Rectal smooth muscle tissue (tissue), 1 donor: ENCODE results near the gene PAQR5.
"Not testable (repeated sequence)": the region's sequence is repeated elsewhere in the genome, so short reads cannot be mapped to it uniquely, and the experiment has no call there.

Experiments
- H3K27ac ChIP-seq: one replicate; pipeline ENCODE4 v1.7.0; 2013; ENCODE audit warnings: low read depth, low read length, inconsistent platforms
- H3K27me3 ChIP-seq: one replicate; pipeline ENCODE4 v1.7.0; 2013; ENCODE audit warnings: low read length; ENCODE audit not compliant: control insufficient read depth, insufficient read depth
- H3K36me3 ChIP-seq: one replicate; pipeline ENCODE4 v1.7.0; 2013; ENCODE audit warnings: low read length; ENCODE audit not compliant: control insufficient read depth, insufficient read depth
- H3K4me1 ChIP-seq: one replicate; pipeline ENCODE4 v1.7.0; 2013; ENCODE audit warnings: low read length; ENCODE audit not compliant: control insufficient read depth, insufficient read depth
- H3K4me3 ChIP-seq: one replicate; pipeline ENCODE4 v1.7.0; 2013; ENCODE audit warnings: low read length
- H3K9ac ChIP-seq: one replicate; pipeline ENCODE4 v1.7.0; 2013; ENCODE audit warnings: low read length

PAQR5 gene

GRCh38 chr15:69384066-69384465, 85.4 kb downstream of the PAQR5 start:
- not testable (repeated sequence) for H3K36me3 ChIP-seq, H3K4me1 ChIP-seq, H3K4me3 ChIP-seq, H3K27ac ChIP-seq, H3K9ac ChIP-seq, H3K27me3 ChIP-seq

- Histone ChIP-seq H3K9ac (no peak overlapping the region), H3K36me3 (no peaks in the 10 kb centered on the region), H3K4me1 (no peaks in the 10 kb centered on the region), H3K27me3 (no peaks in the 10 kb centered on the region), H3K4me3 (no peak overlapping the region), H3K27ac (no peak overlapping the region)
These were observed 86.2 kb downstream of the PAQR5 start for GRCh38 chr15:69384626-69385598.

- Histone ChIP-seq H3K9ac (no peak overlapping the region), H3K36me3 (no peaks in the 10 kb centered on the region), H3K4me3 (no peak overlapping the region), H3K27me3 (no peaks in the 10 kb centered on the region), H3K27ac (no peak overlapping the region), H3K4me1 (no peaks in the 10 kb centered on the region)
These were observed 87.1 kb downstream of the PAQR5 start for GRCh38 chr15:69385831-69386230.

- H3K4me1 ChIP-seq, result no peaks in the 10 kb centered on the region
- H3K9ac ChIP-seq, result no peak overlapping the region
- no peaks in the 10 kb centered on the region for H3K27me3 ChIP-seq
- no peaks in the 10 kb centered on the region for H3K36me3 ChIP-seq
- no peak overlapping the region for H3K4me3 ChIP-seq
- H3K27ac ChIP-seq, result no peak overlapping the region
These were observed 87.6 kb downstream of the PAQR5 start for GRCh38 chr15:69386284-69386683.

GRCh38 chr15:69388260-69388705, 89.6 kb downstream of the PAQR5 start:
- Histone ChIP-seq H3K27me3 (no peaks in the 10 kb centered on the region), H3K36me3 (no peaks in the 10 kb centered on the region), H3K27ac (no peak overlapping the region), H3K4me1 (no peaks in the 10 kb centered on the region), H3K4me3 (no peak overlapping the region), H3K9ac (no peak overlapping the region)

- Histone ChIP-seq H3K27me3 (no peaks in the 10 kb centered on the region), H3K9ac (no peak overlapping the region), H3K4me3 (no peak overlapping the region), H3K36me3 (no peaks in the 10 kb centered on the region), H3K4me1 (no peaks in the 10 kb centered on the region), H3K27ac (no peak overlapping the region)
These were observed 90.7 kb downstream of the PAQR5 start for GRCh38 chr15:69389426-69389825.

- H3K4me3 ChIP-seq, result no peak overlapping the region
- H3K9ac ChIP-seq, result no peak overlapping the region
- H3K36me3 ChIP-seq, result no peaks in the 10 kb centered on the region
- H3K4me1 ChIP-seq, result no peaks in the 10 kb centered on the region
- H3K27me3 ChIP-seq, result no peaks in the 10 kb centered on the region
- no peak overlapping the region for H3K27ac ChIP-seq
These were observed 91.9 kb downstream of the PAQR5 start for GRCh38 chr15:69390575-69390974.

GRCh38 chr15:69391046-69391757, 92.5 kb downstream of the PAQR5 start:
- Histone ChIP-seq H3K27ac (no peak overlapping the region), H3K4me3 (no peak overlapping the region)

GRCh38 chr15:69392352-69392751, 93.6 kb downstream of the PAQR5 start:
- no peaks in the 10 kb centered on the region for H3K36me3 ChIP-seq
- no peaks in the 10 kb centered on the region for H3K4me1 ChIP-seq
- H3K4me3 ChIP-seq, result no peak overlapping the region
- no peak overlapping the region for H3K27ac ChIP-seq
- H3K9ac ChIP-seq, result no peak overlapping the region
- H3K27me3 ChIP-seq, result no peaks in the 10 kb centered on the region

More at GRCh38 chr15:69391046-69391757, 92.5 kb downstream of the PAQR5 start:
- Histone ChIP-seq H3K27me3 (no peaks in the 10 kb centered on the region), H3K9ac (no peak overlapping the region), H3K36me3 (no peaks in the 10 kb centered on the region), H3K4me1 (no peaks in the 10 kb centered on the region)

GRCh38 chr15:69393831-69394491, 95.2 kb downstream of the PAQR5 start:
- no peak overlapping the region for H3K9ac ChIP-seq
- H3K4me3 ChIP-seq, result no peak overlapping the region

GRCh38 chr15:69394556-69395282, 96.0 kb downstream of the PAQR5 start:
- Histone ChIP-seq H3K27ac (no peak overlapping the region), H3K9ac (no peak overlapping the region), H3K4me1 (no peaks in the 10 kb centered on the region), H3K36me3 (no peaks in the 10 kb centered on the region), H3K4me3 (no peak overlapping the region), H3K27me3 (no peaks in the 10 kb centered on the region)

More at GRCh38 chr15:69393831-69394491, 95.2 kb downstream of the PAQR5 start:
- H3K36me3 ChIP-seq, result no peaks in the 10 kb centered on the region
- H3K4me1 ChIP-seq, result no peaks in the 10 kb centered on the region
- H3K27me3 ChIP-seq, result no peaks in the 10 kb centered on the region
- H3K27ac ChIP-seq, result no peak overlapping the region

GRCh38 chr15:69395460-69395859, 96.7 kb downstream of the PAQR5 start:
- Histone ChIP-seq H3K4me1 (no peaks in the 10 kb centered on the region), H3K9ac (no peak overlapping the region), H3K36me3 (no peaks in the 10 kb centered on the region), H3K27me3 (no peaks in the 10 kb centered on the region), H3K4me3 (no peak overlapping the region), H3K27ac (no peak overlapping the region)
